Omental fat pad (tissue), 4 donors: ENCODE data around the gene OXNAD1. TPM values are rescaled to one million over a fixed set of nuclear protein-coding genes. Genes with fewer than 3 reads are reported as not detected.

Experiments
- ATAC-seq: fragments of 150-250 bp; one replicate; pipeline ENCODE4 v1.9.1; 2016; ENCODE audit warnings: mild to moderate bottlenecking, moderate library complexity; ENCODE audit not compliant: low FRiP score
- DNase-seq: peaks from one replicate; pipeline ENCODE4 v3.0.0-alpha.2; 2019; ENCODE audit warnings: low spot score
- total RNA-seq, 4 donors: library from RNA; depleted of rRNA; stranded (reverse); fragments of >200 nt; gene quantifications; one replicate each; pipeline ENCODE4 v1.1.0, GENCODE V29; 2016
- TF ChIP-seq, protein P1 (sequence below), 3 donors: fragments of 450-650 bp; IDR thresholded peaks; one replicate each; pipeline ENCODE4 v1.5.1; 2016 to 2017; ENCODE audit warnings: antibody characterized with exemption in 3 of 3, mild to moderate bottlenecking in 3 of 3, moderate library complexity in 2 of 3

OXNAD1 gene
- total RNA-seq, 4 donors from 2014 or later: 13.7 to 21.3 (median 15.2) TPM

DNA sequence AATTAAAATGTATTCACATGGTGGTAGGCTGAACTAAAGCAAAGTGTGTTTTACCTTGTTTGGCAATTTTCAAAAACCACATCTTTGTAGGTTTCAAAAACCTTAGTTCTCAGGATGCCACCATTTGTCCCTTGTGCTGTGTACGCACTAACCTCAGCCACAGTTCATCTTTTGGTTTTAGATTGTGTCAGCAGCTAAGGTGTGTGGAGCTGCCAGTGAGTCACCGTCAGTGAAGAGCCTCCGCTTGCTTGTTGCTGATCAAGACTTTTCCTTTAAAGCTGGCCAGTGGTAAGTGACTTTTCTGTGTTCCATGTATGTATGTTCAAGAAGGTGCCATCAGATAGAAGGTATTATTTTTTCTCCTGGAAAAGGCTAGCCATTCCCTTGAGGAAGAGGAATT, 21.1 kb downstream of the OXNAD1 start:
- ATAC-seq: no peak
- TF ChIP-seq, protein P1, sequence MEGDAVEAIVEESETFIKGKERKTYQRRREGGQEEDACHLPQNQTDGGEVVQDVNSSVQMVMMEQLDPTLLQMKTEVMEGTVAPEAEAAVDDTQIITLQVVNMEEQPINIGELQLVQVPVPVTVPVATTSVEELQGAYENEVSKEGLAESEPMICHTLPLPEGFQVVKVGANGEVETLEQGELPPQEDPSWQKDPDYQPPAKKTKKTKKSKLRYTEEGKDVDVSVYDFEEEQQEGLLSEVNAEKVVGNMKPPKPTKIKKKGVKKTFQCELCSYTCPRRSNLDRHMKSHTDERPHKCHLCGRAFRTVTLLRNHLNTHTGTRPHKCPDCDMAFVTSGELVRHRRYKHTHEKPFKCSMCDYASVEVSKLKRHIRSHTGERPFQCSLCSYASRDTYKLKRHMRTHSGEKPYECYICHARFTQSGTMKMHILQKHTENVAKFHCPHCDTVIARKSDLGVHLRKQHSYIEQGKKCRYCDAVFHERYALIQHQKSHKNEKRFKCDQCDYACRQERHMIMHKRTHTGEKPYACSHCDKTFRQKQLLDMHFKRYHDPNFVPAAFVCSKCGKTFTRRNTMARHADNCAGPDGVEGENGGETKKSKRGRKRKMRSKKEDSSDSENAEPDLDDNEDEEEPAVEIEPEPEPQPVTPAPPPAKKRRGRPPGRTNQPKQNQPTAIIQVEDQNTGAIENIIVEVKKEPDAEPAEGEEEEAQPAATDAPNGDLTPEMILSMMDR (IDR thresholded peaks at IDR 0.05): no peak
- DNase-seq: no peak

DNA sequence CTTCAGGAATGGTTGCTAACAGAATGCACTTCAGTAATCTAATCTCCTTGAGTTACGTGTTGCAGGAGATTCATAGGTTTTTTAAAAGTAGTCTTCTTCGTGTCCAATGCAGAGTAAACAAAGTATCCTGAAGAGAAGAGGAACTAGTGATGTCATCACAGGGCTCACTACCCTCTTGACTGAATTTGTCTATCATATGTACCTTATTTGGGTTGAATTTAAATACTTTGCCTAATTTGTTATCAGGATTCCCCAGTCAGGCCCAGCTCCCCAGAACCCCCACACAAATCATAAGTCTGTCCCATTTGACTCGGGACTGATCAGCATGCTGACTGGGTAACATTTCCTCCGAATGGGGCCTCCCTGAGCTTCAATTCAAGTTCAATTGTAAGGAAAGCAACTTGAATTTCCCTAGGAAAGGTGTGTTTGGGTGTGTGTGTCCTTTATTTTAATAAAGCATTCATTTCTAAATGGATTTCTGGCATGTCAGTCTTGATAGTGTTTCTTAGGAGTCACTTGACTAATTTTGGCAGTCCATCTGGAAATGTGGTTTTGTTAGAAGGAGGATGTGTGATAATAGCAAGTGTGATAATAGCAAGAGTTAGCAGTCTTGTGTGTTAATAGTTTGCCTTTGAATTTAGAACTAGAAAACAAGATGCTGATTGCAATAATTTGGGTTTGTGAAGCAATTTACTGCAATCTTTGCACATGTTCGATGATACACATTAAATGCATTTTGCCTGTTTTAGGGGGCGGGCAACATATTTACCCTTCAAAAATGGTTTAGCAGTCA, 21.9 kb downstream of the OXNAD1 start:
- TF ChIP-seq, protein P1 (IDR thresholded peaks at IDR 0.05): no peak
- DNase-seq (no peak), ATAC-seq (no peak)

DNA sequence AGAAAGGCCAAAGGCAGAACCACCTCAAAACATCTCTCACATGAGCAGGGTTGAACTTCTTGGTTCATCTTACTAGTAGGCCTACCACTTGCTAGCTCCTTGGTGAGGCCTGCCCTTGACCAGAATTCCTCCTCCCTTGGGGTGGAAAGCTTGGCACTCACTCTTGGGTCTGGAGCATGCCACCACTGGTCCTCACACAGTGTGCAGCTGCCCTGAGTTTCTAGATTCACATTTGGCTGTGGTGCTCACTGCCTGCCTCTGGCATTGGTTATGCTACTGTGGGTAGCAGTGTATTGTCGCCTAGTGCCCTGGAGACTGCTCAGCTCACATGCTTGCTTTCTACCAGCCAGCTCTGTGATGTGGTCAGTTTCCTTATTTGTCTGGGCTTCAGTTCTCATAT, 23.7 kb downstream of the OXNAD1 start:
- DNase-seq (no peak), ATAC-seq (peak; percentile 39)
- TF ChIP-seq, protein P1 (IDR thresholded peaks at IDR 0.05): no peak

DNA sequence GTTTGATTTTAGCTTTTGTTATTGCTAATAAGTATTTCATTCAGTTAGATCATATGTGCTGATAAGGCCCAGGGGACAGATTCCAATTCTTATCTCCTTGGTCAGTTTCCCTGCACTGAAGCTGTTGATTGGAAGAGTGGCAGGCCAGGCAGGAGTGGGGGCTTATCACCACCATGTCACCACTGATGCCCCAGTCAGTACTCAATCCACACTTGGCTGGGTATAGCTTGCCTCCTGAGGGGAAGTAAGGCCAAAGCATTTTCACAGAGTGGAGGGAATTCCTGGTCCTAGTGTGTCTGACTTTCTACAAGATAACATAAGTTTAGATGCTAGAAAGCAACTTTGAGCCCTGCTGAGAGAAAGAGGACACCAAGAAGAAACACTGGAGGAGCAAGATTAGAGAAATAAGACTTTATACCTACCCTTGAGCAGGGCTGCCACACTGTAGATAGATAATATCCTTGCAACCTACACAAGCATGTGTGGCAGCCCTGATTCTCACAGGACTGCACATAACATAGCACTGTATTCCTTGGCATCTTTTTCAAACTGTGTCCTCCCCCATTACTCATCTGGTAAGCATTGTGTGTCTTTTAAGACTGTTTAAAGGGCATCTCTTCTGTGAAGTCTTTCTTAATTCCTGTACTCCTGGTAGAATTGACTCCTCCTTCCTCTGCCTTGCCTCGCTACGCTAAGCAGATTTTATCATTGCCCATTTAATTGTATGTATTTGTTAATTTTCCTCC, 24.3 kb downstream of the OXNAD1 start:
- TF ChIP-seq, protein P1 (IDR thresholded peaks at IDR 0.05): no peak
- DNase-seq (no peak), ATAC-seq (no peak)

DNA sequence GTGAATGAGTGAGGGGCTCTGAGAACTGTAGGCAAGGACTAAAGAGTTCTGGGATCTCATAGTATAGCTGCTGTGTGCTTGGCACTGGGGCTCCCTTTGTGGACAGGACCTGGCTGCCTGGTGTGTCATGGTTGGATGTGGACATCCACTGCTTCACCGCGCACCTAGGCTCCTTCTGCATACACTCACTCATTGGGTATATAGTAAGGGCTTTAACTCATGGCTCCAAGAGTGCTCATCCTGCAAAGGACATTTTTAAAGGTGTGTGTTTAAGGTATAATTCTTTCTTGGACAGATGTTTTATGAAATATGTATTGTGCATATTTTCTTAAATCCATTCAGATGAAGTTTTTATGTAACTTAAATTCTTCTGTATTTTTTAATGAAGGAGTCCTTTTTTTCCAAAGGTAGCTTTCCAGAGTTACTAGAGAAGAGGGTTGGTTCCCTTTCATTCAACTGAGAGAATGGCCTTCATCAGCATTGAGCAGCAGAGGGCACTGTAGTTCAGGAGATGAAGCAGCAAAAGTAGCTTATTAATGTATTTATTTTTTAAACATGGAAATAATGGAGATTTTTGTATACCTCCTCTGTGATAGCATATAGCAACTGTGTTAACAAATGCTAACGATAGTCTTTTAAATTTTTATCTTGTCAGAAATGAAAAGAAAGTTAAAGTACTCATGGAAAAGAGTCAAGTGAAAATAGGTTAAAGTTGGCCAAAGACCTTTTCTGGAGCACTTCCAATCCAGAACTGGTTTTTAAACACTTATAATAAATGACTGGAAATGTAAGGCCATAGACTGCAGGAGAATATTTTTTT, 25.2 kb downstream of the OXNAD1 start:
- no peak for DNase-seq
- peak; percentile 39 for ATAC-seq
- TF ChIP-seq, protein P1 (IDR thresholded peaks at IDR 0.05): no peak

DNA sequence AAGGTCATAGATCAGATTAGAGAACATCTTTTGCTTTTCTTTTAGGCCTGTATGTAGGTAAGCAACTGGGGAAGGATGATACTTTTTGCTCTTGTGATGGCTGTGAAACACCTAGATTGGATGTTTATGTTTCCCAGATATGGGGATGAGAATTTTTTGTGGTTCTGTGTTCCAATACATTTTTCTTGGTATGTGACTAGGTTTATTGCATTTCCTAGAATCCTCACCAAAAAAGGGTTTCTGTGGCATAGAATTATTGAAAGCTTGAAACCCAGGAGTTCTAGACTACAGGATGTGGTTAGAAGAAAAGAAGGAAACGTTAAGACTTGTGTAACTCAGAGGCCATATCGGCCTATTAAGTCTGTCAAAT, 25.8 kb downstream of the OXNAD1 start:
- ATAC-seq: no peak
- TF ChIP-seq, protein P1 (IDR thresholded peaks at IDR 0.05): no peak
- no peak for DNase-seq
